Astrocyte (in vitro differentiated cells and primary cell): ENCODE data around the gene OXNAD1.
"Not testable (repeated sequence)": the region's sequence is repeated elsewhere in the genome, so short reads cannot be mapped to it uniquely, and the experiment has no call there.

Experiments used
- EZH2 ChIP-seq: IDR thresholded peaks from 2 replicates; pipeline ENCODE4 v1.6.1; 2012; ENCODE audit warnings: mild to moderate bottlenecking, low read length, inconsistent platforms; ENCODE audit not compliant: insufficient read depth
- TF ChIP-seq, protein P1 (sequence below): IDR thresholded peaks from 2 replicates; pipeline ENCODE4 v1.5.1; 2011; ENCODE audit warnings: low read depth, mild to moderate bottlenecking, inconsistent platforms, low read length, moderate library complexity; ENCODE audit not compliant: insufficient read depth

DNA sequence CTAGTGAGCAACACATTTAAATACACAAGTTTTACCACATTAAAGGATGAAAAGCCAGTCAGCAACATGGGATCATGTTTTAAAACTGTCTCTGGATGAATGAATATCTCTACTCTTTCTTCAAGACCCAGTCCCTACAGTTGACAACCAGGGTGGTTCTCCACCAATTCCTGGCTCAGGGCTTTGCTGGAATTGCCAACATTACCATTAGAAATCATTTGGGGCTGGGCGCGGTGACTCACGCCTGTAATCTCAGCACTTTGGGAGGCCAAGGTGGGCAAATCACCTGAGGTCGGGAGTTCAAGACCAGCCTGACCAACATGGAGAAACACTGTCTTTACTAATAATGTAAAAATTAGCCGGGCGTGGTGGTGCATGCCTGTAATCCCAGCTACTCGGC is 45.5 kb downstream of the OXNAD1 start:
- TF ChIP-seq, protein P1, sequence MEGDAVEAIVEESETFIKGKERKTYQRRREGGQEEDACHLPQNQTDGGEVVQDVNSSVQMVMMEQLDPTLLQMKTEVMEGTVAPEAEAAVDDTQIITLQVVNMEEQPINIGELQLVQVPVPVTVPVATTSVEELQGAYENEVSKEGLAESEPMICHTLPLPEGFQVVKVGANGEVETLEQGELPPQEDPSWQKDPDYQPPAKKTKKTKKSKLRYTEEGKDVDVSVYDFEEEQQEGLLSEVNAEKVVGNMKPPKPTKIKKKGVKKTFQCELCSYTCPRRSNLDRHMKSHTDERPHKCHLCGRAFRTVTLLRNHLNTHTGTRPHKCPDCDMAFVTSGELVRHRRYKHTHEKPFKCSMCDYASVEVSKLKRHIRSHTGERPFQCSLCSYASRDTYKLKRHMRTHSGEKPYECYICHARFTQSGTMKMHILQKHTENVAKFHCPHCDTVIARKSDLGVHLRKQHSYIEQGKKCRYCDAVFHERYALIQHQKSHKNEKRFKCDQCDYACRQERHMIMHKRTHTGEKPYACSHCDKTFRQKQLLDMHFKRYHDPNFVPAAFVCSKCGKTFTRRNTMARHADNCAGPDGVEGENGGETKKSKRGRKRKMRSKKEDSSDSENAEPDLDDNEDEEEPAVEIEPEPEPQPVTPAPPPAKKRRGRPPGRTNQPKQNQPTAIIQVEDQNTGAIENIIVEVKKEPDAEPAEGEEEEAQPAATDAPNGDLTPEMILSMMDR: not testable (repeated sequence)
- not testable (repeated sequence) for TF ChIP-seq EZH2
